HepG2 (cell line): ENCODE results near the gene MIF. TPM values are rescaled to one million over a fixed set of nuclear protein-coding genes. Genes with fewer than 3 reads are reported as not detected.
"Not testable (repeated sequence)": the region's sequence is repeated elsewhere in the genome, so short reads cannot be mapped to it uniquely, and the experiment has no call there.

ENCODE experiments used
- ATAC-seq: fragments of 200-7000 bp; cut with Tn5 transposase; 3 replicates; pipeline ENCODE4 v1.9.1; 2020; ENCODE audit warnings: mild to moderate bottlenecking, moderate library complexity
- BruUV-seq: library from RNA; stranded (reverse); fragments of 400-500 nt; replicated peaks from 2 replicates; lab custom pipeline; 2021; lab: Mats Ljungman, UMichigan
- CTCF ChIA-PET: fragments of 300-600 bp; formaldehyde crosslinking; extraction: SDS; loops from one replicate; lab custom pipeline; 2021; ENCODE audit warnings: low total read pairs, inconsistent platforms, low intra/inter-chr PET ratio; lab: Yijun Ruan, JAX
- POLR2A ChIA-PET: fragments of 350-600 bp; sonication (Branson Sonifier 250); formaldehyde crosslinking; loops from one replicate; lab custom pipeline; 2020; ENCODE audit warnings: antibody characterized with exemption, inconsistent platforms; lab: Yijun Ruan, JAX
- DNase-seq: peaks from one replicate; pipeline ENCODE4 v3.0.0-alpha.2; 2015; ENCODE audit warnings: low spot score
- FAIRE-seq: peaks from 3 replicates; lab custom pipeline; 2011; peaks lifted over from hg19 to GRCh38; lab: Jason Lieb, UNC
- H2AFZ ChIP-seq: one replicate; pipeline ENCODE4 v1.6.1; 2011; ENCODE audit warnings: low read length, inconsistent platforms
- H3K27ac ChIP-seq: fragments of 300-600 bp; 3 replicates; pipeline ENCODE4 v1.8.0; 2011; ENCODE audit warnings: mixed run types, mild to moderate bottlenecking, mixed read lengths, low read length, inconsistent platforms; ENCODE audit not compliant: insufficient read depth; ENCODE audit errors: extremely low read length
- H3K27me3 ChIP-seq, 2 experiments: fragments of 200-600 bp in 1 of 2; 2 replicates in 1 of 2; 3 replicates in 1 of 2; pipeline versions ENCODE4 v1.6.0 to v1.8.0; 2011; ENCODE audit warnings: low read length in 2 of 2, mild to moderate bottlenecking in 2 of 2, moderate library complexity in 2 of 2, inconsistent platforms in 1 of 2; ENCODE audit not compliant: insufficient read depth in 2 of 2, control insufficient read depth in 1 of 2
- H3K36me3 ChIP-seq, 2 experiments: fragments of 200-600 bp in 1 of 2; replicated peaks in 1 of 2; 2 replicates in 1 of 2; 3 replicates in 1 of 2; pipeline versions ENCODE4 v1.5.1 to v1.8.0; 2011; ENCODE audit warnings: low read length in 2 of 2, inconsistent platforms in 1 of 2; ENCODE audit not compliant: insufficient read depth in 2 of 2, control insufficient read depth in 1 of 2
- H3K4me1 ChIP-seq: 2 replicates; pipeline ENCODE4 v1.5.1; 2012; ENCODE audit warnings: low read length, inconsistent platforms; ENCODE audit not compliant: insufficient read depth
- H3K4me2 ChIP-seq: 2 replicates; pipeline ENCODE4 v1.6.0; 2011; ENCODE audit warnings: low read depth, low read length, inconsistent platforms
- H3K4me3 ChIP-seq, 3 experiments: fragments of 200-600 bp in 1 of 3; sonication (generic), shearing (Covaris generic) in 1 of 3; replicated peaks in 1 of 3; 2 replicates each; pipeline ENCODE4 v1.5.1; 2011 to 2016; ENCODE audit warnings: low read length in 3 of 3, inconsistent platforms in 2 of 3, low read depth in 2 of 3, mild to moderate bottlenecking in 2 of 3, control low read depth in 1 of 3, mixed read lengths in 1 of 3; ENCODE audit not compliant: insufficient read depth in 1 of 3
- H3K79me2 ChIP-seq: one replicate; pipeline ENCODE4 v1.6.1; 2011; ENCODE audit warnings: low read length, inconsistent platforms; ENCODE audit not compliant: insufficient read depth
- H3K9ac ChIP-seq: 2 replicates; pipeline ENCODE4 v1.6.0; 2011; ENCODE audit warnings: mild to moderate bottlenecking, low read depth, low read length, inconsistent platforms; ENCODE audit not compliant: insufficient read depth
- H3K9me3 ChIP-seq: 2 replicates; pipeline ENCODE4 v1.5.1; 2012; ENCODE audit warnings: mild to moderate bottlenecking, low read length
- H4K20me1 ChIP-seq: 2 replicates; pipeline ENCODE4 v1.6.0; 2011; ENCODE audit warnings: inconsistent platforms, mild to moderate bottlenecking, low read length, moderate library complexity; ENCODE audit not compliant: insufficient read depth
- BCL6 ChIP-seq: IDR thresholded peaks from 2 replicates; pipeline ENCODE4 v1.6.1; 2016; ENCODE audit warnings: missing genetic modification reagents, missing compliant biosample characterization
- HIC2 ChIP-seq: sonication (generic); formaldehyde crosslinking; IDR thresholded peaks from 2 replicates; pipeline ENCODE4 v1.9.0; 2022; ENCODE audit warnings: low read depth, missing genetic modification reagents
- NCOA2 ChIP-seq: sonication (generic); formaldehyde crosslinking; IDR thresholded peaks from 2 replicates; pipeline ENCODE4 v1.8.0; 2022; ENCODE audit warnings: inconsistent platforms
- NR2F6 ChIP-seq, 2 experiments: IDR thresholded peaks; 2 replicates each; pipeline ENCODE4 v1.6.1; 2016; ENCODE audit warnings: antibody characterized with exemption in 1 of 2, mild to moderate bottlenecking in 1 of 2
- PPARG ChIP-seq: conservative IDR thresholded peaks from 2 replicates; pipeline ENCODE4 v1.6.1; 2016; ENCODE audit warnings: missing biosample characterization, missing genetic modification reagents
- SOX5 ChIP-seq: IDR thresholded peaks from 2 replicates; pipeline ENCODE4 v1.6.1; 2016; ENCODE audit warnings: borderline replicate concordance
- ZBTB34 ChIP-seq: sonication (generic); formaldehyde crosslinking; IDR thresholded peaks from 2 replicates; pipeline ENCODE4 v1.8.0; 2022; ENCODE audit warnings: mild to moderate bottlenecking, missing genetic modification reagents
- ZGPAT ChIP-seq: IDR thresholded peaks from 2 replicates; pipeline ENCODE4 v1.6.1; 2016; ENCODE audit warnings: mild to moderate bottlenecking
- ZMYM2 ChIP-seq: sonication (generic); formaldehyde crosslinking; IDR thresholded peaks from 2 replicates; pipeline ENCODE4 v1.8.0; 2022; ENCODE audit warnings: mild to moderate bottlenecking, missing genetic modification reagents
- ZNF335 ChIP-seq: sonication (generic); formaldehyde crosslinking; IDR thresholded peaks from 2 replicates; pipeline ENCODE4 v1.4.0; 2020; ENCODE audit warnings: missing genetic modification reagents
- WGBS: methylation state at CpG from one replicate; pipeline ENCODE4 v1.1.6; 2017; ENCODE audit warnings: low lambda C conversion rate; 5-methylcytosine and 5-hydroxymethylcytosine counted together
- in situ Hi-C: cut with HindIII; loops from 2 replicates; pipeline ENCODE4 v1.10.0; 2017; ENCODE audit warnings: low pct_unique_long_range_greater_than_20kb; ENCODE audit not compliant: extremely low pct_ligation_motif_present
- intact Hi-C: fragments of 100-400 bp; cut with micrococcal nuclease; formaldehyde crosslinking; loops from one replicate; pipeline ENCODE4 v1.10.0; 2022; ENCODE audit not compliant: unreplicated experiment
- polyA plus RNA-seq, 8 experiments: library from polyadenylated mRNA; depleted of rRNA in 3 of 8; stranded (reverse) in 7 of 8; unstranded in 1 of 8; fragments of >200 nt; fragmentation: Illumina TruSeq in 4 of 8; extraction: Trizol in 4 of 8; gene quantifications; 2 replicates each; pipeline versions ENCODE4 v1.2.1 to v1.2.3, GENCODE V29; 2011 to 2016; ENCODE audit warnings: low read depth in 4 of 8, missing spikeins in 1 of 8, mixed read lengths in 1 of 8; ENCODE audit not compliant: insufficient read depth in 1 of 8
- total RNA-seq, 5 experiments: library from RNA; depleted of rRNA; stranded (reverse); fragments of >200 nt; fragmentation: Illumina TruSeq; extraction: Trizol; gene quantifications; 2 replicates each; pipeline ENCODE4 v1.2.3, GENCODE V29; 2016; ENCODE audit warnings: low read depth in 1 of 5
- TF ChIP-seq, protein P1 (sequence below): sonication (generic); formaldehyde crosslinking; IDR thresholded peaks from 2 replicates; pipeline ENCODE4 v1.5.1; 2020; ENCODE audit warnings: mild to moderate bottlenecking, missing genetic modification reagents, borderline replicate concordance
- TF ChIP-seq, protein P2 (sequence below): sonication (generic); formaldehyde crosslinking; IDR thresholded peaks from 2 replicates; pipeline ENCODE4 v1.5.0; 2020; ENCODE audit warnings: missing genetic modification reagents

Gene MIF
- total and polyA plus RNA-seq, 2 of the 13 experiments (the other 11 are each of a cell fraction or from before 2014, with no cell fraction given) = 634 to 675 TPM

- intact Hi-C loops = loop anchor here (2.0 kb wide), 1 partner anchor 25 kb away; the partner anchor contains the start of gene MIF
- H3K36me3 ChIP-seq = peaks cover 3 to 24% of the 10 kb centered on the region in 2 experiments; a peak in 4 of 5 replicates
- CTCF ChIA-PET, in situ Hi-C loops, H3K9me3 ChIP-seq, BruUV-seq, H3K79me2 ChIP-seq, H3K4me3 ChIP-seq, H4K20me1 ChIP-seq, FAIRE-seq, H2AFZ ChIP-seq, DNase-seq, H3K4me2 ChIP-seq, H3K27me3 ChIP-seq: not testable (repeated sequence)
- POLR2A ChIA-PET = interaction anchor here (0.9 to 2.6 kb wide), 4 partner anchors 24 to 89 kb away, joined by 4 to 15 read pairs (median 6); partner anchors contain the start of genes MIF and SLC2A11
- peak; percentile 38; the same call in 2 of the 3 replicates for ATAC-seq
- 38% methylated on average over 1 of the region's 1 CpG for whole genome bisulfite sequencing
- H3K9ac ChIP-seq = 0 out of 2 replicates have a peak overlapping the region, but pooled peaks have one; percentile 6
- H3K27ac ChIP-seq = peak overlapping the region; percentile 59
- peaks cover 36% of the 10 kb centered on the region for H3K4me1 ChIP-seq
- TF ChIP-seq ZBTB34 (CRISPR knock-in tag) (0 out of 2 replicates have a peak, but pooled peaks have one; percentile 22), NR2F6 (IDR thresholded peaks at IDR 0.05) (peak; percentile 46; the same call in 1 of the 2 replicates), NR2F6 (CRISPR knock-in tag; IDR thresholded peaks at IDR 0.05) (peak; percentile 80; the same call in 1 of the 2 replicates), ZMYM2 (CRISPR knock-in tag) (peak; percentile 73), BCL6 (CRISPR knock-in tag) (peak; percentile 42; the same call in 1 of the 2 replicates), SOX5 (peak; percentile 47; the same call in 1 of the 2 replicates), PPARG (0 out of 2 replicates have a peak, but pooled peaks have one; percentile 38), ZGPAT (CRISPR knock-in tag) (peak; percentile 32; the same call in 1 of the 2 replicates), NCOA2 (CRISPR knock-in tag) (0 out of 2 replicates have a peak, but pooled peaks have one; percentile 28), ZNF335 (CRISPR knock-in tag) (0 out of 2 replicates have a peak, but pooled peaks have one; percentile 36), HIC2 (peak; percentile 39; the same call in 1 of the 2 replicates)
- TF ChIP-seq, protein P1, sequence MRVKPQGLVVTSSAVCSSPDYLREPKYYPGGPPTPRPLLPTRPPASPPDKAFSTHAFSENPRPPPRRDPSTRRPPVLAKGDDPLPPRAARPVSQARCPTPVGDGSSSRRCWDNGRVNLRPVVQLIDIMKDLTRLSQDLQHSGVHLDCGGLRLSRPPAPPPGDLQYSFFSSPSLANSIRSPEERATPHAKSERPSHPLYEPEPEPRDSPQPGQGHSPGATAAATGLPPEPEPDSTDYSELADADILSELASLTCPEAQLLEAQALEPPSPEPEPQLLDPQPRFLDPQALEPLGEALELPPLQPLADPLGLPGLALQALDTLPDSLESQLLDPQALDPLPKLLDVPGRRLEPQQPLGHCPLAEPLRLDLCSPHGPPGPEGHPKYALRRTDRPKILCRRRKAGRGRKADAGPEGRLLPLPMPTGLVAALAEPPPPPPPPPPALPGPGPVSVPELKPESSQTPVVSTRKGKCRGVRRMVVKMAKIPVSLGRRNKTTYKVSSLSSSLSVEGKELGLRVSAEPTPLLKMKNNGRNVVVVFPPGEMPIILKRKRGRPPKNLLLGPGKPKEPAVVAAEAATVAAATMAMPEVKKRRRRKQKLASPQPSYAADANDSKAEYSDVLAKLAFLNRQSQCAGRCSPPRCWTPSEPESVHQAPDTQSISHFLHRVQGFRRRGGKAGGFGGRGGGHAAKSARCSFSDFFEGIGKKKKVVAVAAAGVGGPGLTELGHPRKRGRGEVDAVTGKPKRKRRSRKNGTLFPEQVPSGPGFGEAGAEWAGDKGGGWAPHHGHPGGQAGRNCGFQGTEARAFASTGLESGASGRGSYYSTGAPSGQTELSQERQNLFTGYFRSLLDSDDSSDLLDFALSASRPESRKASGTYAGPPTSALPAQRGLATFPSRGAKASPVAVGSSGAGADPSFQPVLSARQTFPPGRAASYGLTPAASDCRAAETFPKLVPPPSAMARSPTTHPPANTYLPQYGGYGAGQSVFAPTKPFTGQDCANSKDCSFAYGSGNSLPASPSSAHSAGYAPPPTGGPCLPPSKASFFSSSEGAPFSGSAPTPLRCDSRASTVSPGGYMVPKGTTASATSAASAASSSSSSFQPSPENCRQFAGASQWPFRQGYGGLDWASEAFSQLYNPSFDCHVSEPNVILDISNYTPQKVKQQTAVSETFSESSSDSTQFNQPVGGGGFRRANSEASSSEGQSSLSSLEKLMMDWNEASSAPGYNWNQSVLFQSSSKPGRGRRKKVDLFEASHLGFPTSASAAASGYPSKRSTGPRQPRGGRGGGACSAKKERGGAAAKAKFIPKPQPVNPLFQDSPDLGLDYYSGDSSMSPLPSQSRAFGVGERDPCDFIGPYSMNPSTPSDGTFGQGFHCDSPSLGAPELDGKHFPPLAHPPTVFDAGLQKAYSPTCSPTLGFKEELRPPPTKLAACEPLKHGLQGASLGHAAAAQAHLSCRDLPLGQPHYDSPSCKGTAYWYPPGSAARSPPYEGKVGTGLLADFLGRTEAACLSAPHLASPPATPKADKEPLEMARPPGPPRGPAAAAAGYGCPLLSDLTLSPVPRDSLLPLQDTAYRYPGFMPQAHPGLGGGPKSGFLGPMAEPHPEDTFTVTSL (CRISPR knock-in tag) = peak; percentile 23; the same call in 1 of the 2 replicates
- TF ChIP-seq, protein P2, sequence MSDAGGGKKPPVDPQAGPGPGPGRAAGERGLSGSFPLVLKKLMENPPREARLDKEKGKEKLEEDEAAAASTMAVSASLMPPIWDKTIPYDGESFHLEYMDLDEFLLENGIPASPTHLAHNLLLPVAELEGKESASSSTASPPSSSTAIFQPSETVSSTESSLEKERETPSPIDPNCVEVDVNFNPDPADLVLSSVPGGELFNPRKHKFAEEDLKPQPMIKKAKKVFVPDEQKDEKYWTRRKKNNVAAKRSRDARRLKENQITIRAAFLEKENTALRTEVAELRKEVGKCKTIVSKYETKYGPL (CRISPR knock-in tag) = peak; percentile 97
Measured at GRCh38 chr22:23920267-23920611, 26.1 kb downstream of the MIF start.
